ENCODE results near the gene HSFX3. TPM values are rescaled to one million over a fixed set of nuclear protein-coding genes. Genes with fewer than 3 reads are reported as not detected.
"Not testable (repeated sequence)": the region's sequence is repeated elsewhere in the genome, so short reads cannot be mapped to it uniquely, and the experiment has no call there.

The HSFX3 gene
- total and polyA plus RNA-seq, 4 donors: 0.39 to 0.48 TPM; not detected in 2

DNA sequence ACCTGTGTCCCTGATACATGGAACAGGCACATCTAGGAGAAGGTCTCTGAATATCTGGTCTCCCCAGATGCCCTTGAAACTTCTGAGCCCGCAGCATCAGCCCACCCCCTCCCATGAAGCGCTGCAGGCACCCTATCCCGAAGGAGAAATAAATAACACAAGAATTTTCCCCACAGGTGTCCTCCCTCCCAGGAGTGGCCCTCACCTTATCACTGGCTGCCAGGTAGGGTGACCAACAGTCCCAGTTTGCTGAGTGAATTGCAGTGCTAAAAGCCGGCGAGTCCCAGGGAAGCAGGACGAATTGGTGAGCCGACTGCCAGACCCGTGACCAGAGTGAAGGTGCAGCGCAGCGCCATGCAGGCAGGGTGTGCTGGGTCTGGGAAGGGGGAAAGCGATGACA lies 15.7 kb downstream of the HSFX3 start:
- WGBS (ENCODE audit: insufficient coverage): 85% methylated on average over 8 of the region's 11 CpGs

GRCh38 chrX:149532868-149533267 lies 16.9 kb downstream of the HSFX3 start:
- not testable (repeated sequence) for H3K4me1 ChIP-seq (ENCODE audit: control insufficient read depth, insufficient read depth, low read length); DNase-seq (ENCODE audit: low read depth in 4 of 6, low spot score in 6 of 6); H3K27ac ChIP-seq (ENCODE audit: low read depth, low read length); H3K4me3 ChIP-seq (ENCODE audit: low read depth, low read length); H3K27me3 ChIP-seq (ENCODE audit: control insufficient read depth, insufficient read depth, low read length); H3K9me3 ChIP-seq (ENCODE audit: control insufficient read depth, insufficient read depth, low read length)
- peaks cover 14% of the 10 kb centered on the region for H3K36me3 ChIP-seq (ENCODE audit: control insufficient read depth, insufficient read depth, low read length)
- WGBS (ENCODE audit: insufficient coverage): no CpG with 5 or more reads among the region's 3 CpGs

More for the DNA sequence above, 15.7 kb downstream of the HSFX3 start:
- not testable (repeated sequence) for H3K27ac ChIP-seq (ENCODE audit: low read depth, low read length); H3K27me3 ChIP-seq (ENCODE audit: control insufficient read depth, insufficient read depth, low read length); H3K4me3 ChIP-seq (ENCODE audit: low read depth, low read length); H3K9me3 ChIP-seq (ENCODE audit: control insufficient read depth, insufficient read depth, low read length); H3K4me1 ChIP-seq (ENCODE audit: control insufficient read depth, insufficient read depth, low read length); DNase-seq (ENCODE audit: low read depth in 4 of 6, low spot score in 6 of 6)
- peaks cover 14% of the 10 kb centered on the region for H3K36me3 ChIP-seq (ENCODE audit: control insufficient read depth, insufficient read depth, low read length)

GRCh38 chrX:149531599-149531998 lies 18.1 kb downstream of the HSFX3 start:
- Histone ChIP-seq H3K27me3 (ENCODE audit: control insufficient read depth, insufficient read depth, low read length) (no peaks in the 10 kb centered on the region), H3K4me1 (ENCODE audit: control insufficient read depth, insufficient read depth, low read length) (no peaks in the 10 kb centered on the region), H3K36me3 (ENCODE audit: control insufficient read depth, insufficient read depth, low read length) (peaks cover 14% of the 10 kb centered on the region), H3K4me3 (ENCODE audit: low read depth, low read length) (no peak overlapping the region), H3K27ac (ENCODE audit: low read depth, low read length) (no peak overlapping the region), H3K9me3 (ENCODE audit: control insufficient read depth, insufficient read depth, low read length) (no peaks in the 10 kb centered on the region)
- no peak for DNase-seq (ENCODE audit: low read depth in 4 of 6, low spot score in 6 of 6)
- 45% methylated on average over 2 of the region's 2 CpGs for WGBS (ENCODE audit: insufficient coverage)

GRCh38 chrX:149528381-149528780 lies 21.3 kb downstream of the HSFX3 start:
- DNase-seq (ENCODE audit: low read depth in 4 of 6, low spot score in 6 of 6): no peak
- Histone ChIP-seq H3K9me3 (ENCODE audit: control insufficient read depth, insufficient read depth, low read length) (no peaks in the 10 kb centered on the region), H3K27me3 (ENCODE audit: control insufficient read depth, insufficient read depth, low read length) (no peaks in the 10 kb centered on the region), H3K36me3 (ENCODE audit: control insufficient read depth, insufficient read depth, low read length) (no peaks in the 10 kb centered on the region), H3K4me3 (ENCODE audit: low read depth, low read length) (no peak overlapping the region), H3K27ac (ENCODE audit: low read depth, low read length) (no peak overlapping the region), H3K4me1 (ENCODE audit: control insufficient read depth, insufficient read depth, low read length) (peaks cover 13% of the 10 kb centered on the region)
- no CpG with 5 or more reads among the region's 1 CpG for WGBS (ENCODE audit: insufficient coverage)

DNA sequence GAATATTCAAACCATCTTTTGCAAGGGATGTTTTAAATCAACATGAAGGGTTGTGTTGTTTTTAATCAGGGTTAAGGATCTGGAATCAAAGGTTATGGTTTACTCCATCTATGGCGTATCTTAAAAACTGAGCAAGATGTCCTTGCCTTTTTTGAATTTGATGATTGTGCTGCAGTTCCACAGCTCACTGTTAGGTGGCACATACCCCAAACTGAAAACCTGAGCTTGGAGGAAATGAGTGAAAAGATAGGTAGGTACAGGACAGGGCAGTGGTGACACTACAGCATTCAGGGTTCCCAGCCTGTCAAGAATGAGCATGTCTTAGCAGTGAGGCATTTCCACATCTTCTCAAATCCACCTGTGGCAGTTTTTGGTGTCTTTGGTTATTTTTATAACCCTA lies 22.0 kb downstream of the HSFX3 start:
- Histone ChIP-seq H3K36me3 (ENCODE audit: control insufficient read depth, insufficient read depth, low read length) (no peaks in the 10 kb centered on the region), H3K27me3 (ENCODE audit: control insufficient read depth, insufficient read depth, low read length) (no peaks in the 10 kb centered on the region), H3K4me3 (ENCODE audit: low read depth, low read length) (no peak overlapping the region), H3K27ac (ENCODE audit: low read depth, low read length) (no peak overlapping the region), H3K9me3 (ENCODE audit: control insufficient read depth, insufficient read depth, low read length) (no peaks in the 10 kb centered on the region), H3K4me1 (ENCODE audit: control insufficient read depth, insufficient read depth, low read length) (peaks cover 13% of the 10 kb centered on the region)
- peak in 2 of 6 donors; percentile 37 to 50 for DNase-seq (ENCODE audit: low read depth in 4 of 6, low spot score in 6 of 6)
- 89% methylated on average over 1 of the region's 1 CpG for WGBS (ENCODE audit: insufficient coverage)

DNA sequence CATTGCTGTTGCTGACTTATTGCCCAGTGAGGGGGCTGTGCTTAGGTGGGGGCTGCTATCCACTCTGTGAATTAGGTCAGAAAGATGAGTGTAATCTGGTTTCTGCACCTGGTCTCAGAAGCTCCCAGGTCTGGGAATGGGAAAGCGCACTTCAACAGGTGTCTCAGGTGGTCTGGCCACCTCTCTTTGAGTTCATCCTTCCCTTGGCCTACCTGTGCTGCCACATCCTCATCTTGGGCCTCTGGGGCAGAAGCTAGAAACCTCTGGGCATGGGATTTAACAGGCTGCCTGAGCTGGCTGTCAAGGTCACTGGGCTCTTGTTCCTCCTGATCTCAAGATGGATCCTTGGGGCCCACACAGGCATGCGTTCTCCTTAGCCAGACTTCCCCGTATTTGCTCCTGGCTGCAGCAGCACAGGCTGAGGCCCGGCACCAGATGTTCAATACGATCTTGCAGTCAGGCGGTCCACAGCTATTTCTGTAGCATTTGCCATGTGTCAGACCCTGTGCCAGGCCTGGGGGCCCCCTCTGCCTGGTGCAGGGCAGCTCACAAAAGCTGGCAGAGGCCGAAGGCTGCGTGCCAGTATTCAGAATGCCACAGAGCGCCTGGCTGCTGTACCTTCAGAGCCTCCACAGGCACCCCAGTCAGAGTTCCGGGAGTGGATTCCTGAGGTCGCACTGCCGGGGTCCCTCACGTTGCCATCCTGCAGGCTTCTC lies 23.2 kb downstream of the HSFX3 start:
- not testable (repeated sequence) for H3K27ac ChIP-seq (ENCODE audit: low read depth, low read length); H3K9me3 ChIP-seq (ENCODE audit: control insufficient read depth, insufficient read depth, low read length); H3K36me3 ChIP-seq (ENCODE audit: control insufficient read depth, insufficient read depth, low read length); H3K27me3 ChIP-seq (ENCODE audit: control insufficient read depth, insufficient read depth, low read length); DNase-seq (ENCODE audit: low read depth in 4 of 6, low spot score in 6 of 6); H3K4me3 ChIP-seq (ENCODE audit: low read depth, low read length)
- H3K4me1 ChIP-seq (ENCODE audit: control insufficient read depth, insufficient read depth, low read length): peaks cover 13% of the 10 kb centered on the region
- 91% methylated on average over 1 of the region's 13 CpGs for WGBS (ENCODE audit: insufficient coverage)

DNA sequence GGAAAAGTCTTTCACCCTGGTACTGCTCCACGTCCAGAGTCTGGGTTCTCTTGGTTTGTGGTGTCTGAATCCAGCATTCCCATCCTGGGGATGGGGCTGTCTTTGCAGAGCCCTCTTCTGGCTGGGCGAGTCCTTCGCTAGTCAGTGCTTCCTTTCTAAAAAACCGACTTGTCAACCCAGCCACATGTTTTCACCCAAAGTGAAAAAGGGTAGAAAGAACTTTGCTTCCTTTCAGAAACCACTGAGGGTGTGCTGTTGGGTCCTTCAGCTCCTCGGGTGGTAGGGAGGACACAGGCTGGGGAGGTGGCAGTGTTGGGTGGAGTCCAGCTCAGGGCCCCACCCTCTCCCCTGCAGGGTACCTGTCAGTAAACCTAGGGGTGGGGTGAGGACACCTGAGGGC lies 23.8 kb downstream of the HSFX3 start:
- not testable (repeated sequence) for H3K36me3 ChIP-seq (ENCODE audit: control insufficient read depth, insufficient read depth, low read length)
- WGBS (ENCODE audit: insufficient coverage): no CpG with 5 or more reads among the region's 5 CpGs

DNA sequence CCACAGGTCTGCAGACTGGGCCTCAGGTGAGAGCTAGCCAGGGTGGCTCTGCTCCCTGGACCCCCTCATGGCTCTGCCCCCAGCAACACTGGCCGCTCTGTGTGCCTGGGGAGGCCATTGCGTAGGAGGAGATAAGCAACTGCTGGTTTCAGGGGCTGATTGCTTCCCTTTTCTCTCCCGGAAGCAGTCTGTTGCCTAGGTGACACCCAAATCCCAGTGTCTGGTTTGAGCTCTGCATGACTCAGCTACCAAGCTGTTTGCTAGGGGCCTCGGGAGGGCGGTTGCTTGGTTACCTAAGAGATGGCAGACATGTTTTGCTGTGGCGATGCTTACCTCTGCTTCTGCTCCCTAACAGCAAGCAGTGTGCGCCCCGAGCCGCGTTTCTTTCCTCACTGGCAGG lies 24.3 kb downstream of the HSFX3 start:
- DNase-seq (ENCODE audit: low read depth in 4 of 6, low spot score in 6 of 6): peak in 2 of 6 donors; percentile 47 to 73
- H3K4me3 ChIP-seq (ENCODE audit: low read depth, low read length); H3K27me3 ChIP-seq (ENCODE audit: control insufficient read depth, insufficient read depth, low read length); H3K9me3 ChIP-seq (ENCODE audit: control insufficient read depth, insufficient read depth, low read length); H3K36me3 ChIP-seq (ENCODE audit: control insufficient read depth, insufficient read depth, low read length); H3K27ac ChIP-seq (ENCODE audit: low read depth, low read length): not testable (repeated sequence)
- peaks cover 13% of the 10 kb centered on the region for H3K4me1 ChIP-seq (ENCODE audit: control insufficient read depth, insufficient read depth, low read length)
- WGBS (ENCODE audit: insufficient coverage): no CpG with 5 or more reads among the region's 10 CpGs

More for the DNA sequence above, 23.8 kb downstream of the HSFX3 start:
- H3K4me3 ChIP-seq (ENCODE audit: low read depth, low read length); H3K27ac ChIP-seq (ENCODE audit: low read depth, low read length); DNase-seq (ENCODE audit: low read depth in 4 of 6, low spot score in 6 of 6); H3K9me3 ChIP-seq (ENCODE audit: control insufficient read depth, insufficient read depth, low read length); H3K27me3 ChIP-seq (ENCODE audit: control insufficient read depth, insufficient read depth, low read length): not testable (repeated sequence)
- H3K4me1 ChIP-seq (ENCODE audit: control insufficient read depth, insufficient read depth, low read length): peaks cover 13% of the 10 kb centered on the region

DNA sequence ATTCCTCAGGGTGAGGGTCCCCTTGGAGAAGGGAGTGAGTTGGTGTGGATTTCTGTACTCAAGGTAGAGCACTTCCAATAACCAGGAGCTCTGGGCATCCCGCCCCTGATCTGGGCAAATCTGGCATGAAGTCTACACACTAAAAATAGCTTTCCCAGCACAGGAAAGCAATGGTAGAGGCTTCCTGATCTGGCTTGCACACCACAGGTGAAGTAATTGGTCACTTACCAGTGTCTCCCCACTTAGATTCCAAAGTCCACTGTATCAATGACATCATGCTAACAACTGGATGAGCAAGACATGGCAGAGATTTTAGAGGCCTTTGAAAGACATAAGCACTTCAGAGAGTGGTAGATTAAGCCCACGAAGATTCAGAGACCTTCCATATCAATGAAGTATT lies 26.8 kb downstream of the HSFX3 start:
- H3K27me3 ChIP-seq (ENCODE audit: control insufficient read depth, insufficient read depth, low read length): no peaks in the 10 kb centered on the region
- 100% methylated on average over 1 of the region's 2 CpGs for WGBS (ENCODE audit: insufficient coverage)
- no peaks in the 10 kb centered on the region for H3K36me3 ChIP-seq (ENCODE audit: control insufficient read depth, insufficient read depth, low read length)
- H3K9me3 ChIP-seq (ENCODE audit: control insufficient read depth, insufficient read depth, low read length): no peaks in the 10 kb centered on the region
- peaks cover 13% of the 10 kb centered on the region for H3K4me1 ChIP-seq (ENCODE audit: control insufficient read depth, insufficient read depth, low read length)
- H3K4me3 ChIP-seq (ENCODE audit: low read depth, low read length): no peak overlapping the region
- DNase-seq (ENCODE audit: low read depth in 4 of 6, low spot score in 6 of 6): no peak
- H3K27ac ChIP-seq (ENCODE audit: low read depth, low read length): no peak overlapping the region

DNA sequence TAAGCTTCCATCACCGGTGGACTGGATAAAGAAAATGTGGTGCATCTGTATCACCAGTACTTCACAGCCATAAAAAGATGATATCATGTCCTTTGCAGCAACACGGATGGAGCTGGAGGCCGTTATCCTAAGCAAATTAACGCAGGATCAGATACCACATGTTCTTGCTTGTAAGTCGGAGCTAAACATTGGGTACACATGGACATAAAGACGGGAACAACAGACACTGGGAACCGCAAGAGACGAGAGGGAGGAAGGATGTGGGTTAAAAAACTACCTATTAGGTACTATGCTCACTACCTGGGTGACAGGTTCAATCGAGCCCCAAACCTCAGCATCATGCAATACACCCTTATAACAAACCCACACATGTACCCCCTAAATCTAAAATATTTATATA lies 28.3 kb downstream of the HSFX3 start:
- H3K27me3 ChIP-seq (ENCODE audit: control insufficient read depth, insufficient read depth, low read length): no peaks in the 10 kb centered on the region
- H3K9me3 ChIP-seq (ENCODE audit: control insufficient read depth, insufficient read depth, low read length): no peaks in the 10 kb centered on the region
- no peak for DNase-seq (ENCODE audit: low read depth in 4 of 6, low spot score in 6 of 6)
- no peaks in the 10 kb centered on the region for H3K36me3 ChIP-seq (ENCODE audit: control insufficient read depth, insufficient read depth, low read length)
- no peak overlapping the region for H3K27ac ChIP-seq (ENCODE audit: low read depth, low read length)
- WGBS (ENCODE audit: insufficient coverage): 65% methylated on average over 4 of the region's 9 CpGs
- H3K4me1 ChIP-seq (ENCODE audit: control insufficient read depth, insufficient read depth, low read length): peaks cover 13% of the 10 kb centered on the region
- no peak overlapping the region for H3K4me3 ChIP-seq (ENCODE audit: low read depth, low read length)

Data from spinal cord (tissue), 10 donors.